ENCODE results near the gene EFL1.

DNA sequence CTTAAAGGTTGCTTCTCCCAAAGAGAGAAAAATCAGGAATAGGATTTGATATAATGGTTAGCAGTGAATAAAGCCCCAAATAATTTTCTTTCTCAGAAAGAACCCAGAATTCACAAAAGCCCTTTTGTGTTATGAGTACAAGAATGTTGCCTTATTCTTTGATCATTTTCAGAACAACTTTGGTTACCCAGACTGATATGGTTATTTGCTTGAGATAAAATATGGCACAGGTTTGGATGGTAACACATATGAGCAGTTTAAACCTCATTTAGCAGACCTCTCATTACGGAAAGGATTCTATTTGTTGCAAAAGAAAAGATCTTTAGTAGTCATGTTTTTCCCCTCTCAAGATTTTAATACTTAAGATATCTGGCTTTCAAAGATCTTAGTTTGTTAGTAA, 111.9 kb downstream of the EFL1 start:
- TF ChIP-seq, protein P1, sequence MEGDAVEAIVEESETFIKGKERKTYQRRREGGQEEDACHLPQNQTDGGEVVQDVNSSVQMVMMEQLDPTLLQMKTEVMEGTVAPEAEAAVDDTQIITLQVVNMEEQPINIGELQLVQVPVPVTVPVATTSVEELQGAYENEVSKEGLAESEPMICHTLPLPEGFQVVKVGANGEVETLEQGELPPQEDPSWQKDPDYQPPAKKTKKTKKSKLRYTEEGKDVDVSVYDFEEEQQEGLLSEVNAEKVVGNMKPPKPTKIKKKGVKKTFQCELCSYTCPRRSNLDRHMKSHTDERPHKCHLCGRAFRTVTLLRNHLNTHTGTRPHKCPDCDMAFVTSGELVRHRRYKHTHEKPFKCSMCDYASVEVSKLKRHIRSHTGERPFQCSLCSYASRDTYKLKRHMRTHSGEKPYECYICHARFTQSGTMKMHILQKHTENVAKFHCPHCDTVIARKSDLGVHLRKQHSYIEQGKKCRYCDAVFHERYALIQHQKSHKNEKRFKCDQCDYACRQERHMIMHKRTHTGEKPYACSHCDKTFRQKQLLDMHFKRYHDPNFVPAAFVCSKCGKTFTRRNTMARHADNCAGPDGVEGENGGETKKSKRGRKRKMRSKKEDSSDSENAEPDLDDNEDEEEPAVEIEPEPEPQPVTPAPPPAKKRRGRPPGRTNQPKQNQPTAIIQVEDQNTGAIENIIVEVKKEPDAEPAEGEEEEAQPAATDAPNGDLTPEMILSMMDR (IDR thresholded peaks at IDR 0.05) = no peak
- TF ChIP-seq POLR2A (IDR thresholded peaks at IDR 0.05) = no peak
